Left lung (tissue), 10 donors: ENCODE measurements around the gene ORC6. TPM values are rescaled to one million over a fixed set of nuclear protein-coding genes. Genes with fewer than 3 reads are reported as not detected.
"Not testable (repeated sequence)": the region's sequence is repeated elsewhere in the genome, so short reads cannot be mapped to it uniquely, and the experiment has no call there.

Experiments
- ATAC-seq: fragments of 200-7000 bp; cut with Tn5 transposase; one replicate; pipeline ENCODE4 v1.9.1; 2020; ENCODE audit warnings: moderate library complexity
- DNase-seq, 4 donors: peaks; one replicate each; pipeline ENCODE4 v3.0.0-alpha.2; 2013 to 2020
- H3K27ac ChIP-seq, 2 donors: fragments of 200-600 bp; sonication (generic) in 1 of 2; one replicate each; pipeline versions ENCODE4 v1.5.0 to v1.8.0; 2020 to 2021
- H3K27me3 ChIP-seq, 2 donors: fragments of 200-600 bp; sonication (generic) in 1 of 2; one replicate each; pipeline versions ENCODE4 v1.5.0 to v1.8.0; 2020 to 2021
- H3K36me3 ChIP-seq, 2 donors: fragments of 200-600 bp; sonication (generic) in 1 of 2; one replicate each; pipeline versions ENCODE4 v1.5.0 to v1.8.0; 2020 to 2021
- H3K4me1 ChIP-seq, 2 donors: fragments of 200-600 bp; one replicate each; pipeline ENCODE4 v1.8.0; 2021
- H3K4me3 ChIP-seq, 2 donors: fragments of 200-600 bp; sonication (generic) in 1 of 2; one replicate each; pipeline versions ENCODE4 v1.5.0 to v1.8.0; 2020 to 2021; ENCODE audit warnings: mild to moderate bottlenecking in 1 of 2
- H3K9me3 ChIP-seq, 2 donors: fragments of 200-600 bp; sonication (generic) in 1 of 2; one replicate each; pipeline versions ENCODE4 v1.5.0 to v1.8.0; 2020 to 2021
- intact Hi-C, 2 donors: fragments of 100-400 bp; cut with DNase I; formaldehyde crosslinking; loops; one replicate each; pipeline versions ENCODE4 v1.11.2 to v1.14.2; 2022
- polyA plus RNA-seq, 6 donors: library from polyadenylated mRNA; unstranded; fragments of 120-200 nt; gene quantifications; one replicate each; pipeline ENCODE4 v1.2.1, GENCODE V29; 2013; ENCODE audit not compliant: insufficient read length in 6 of 6
- total RNA-seq, 2 donors: library from RNA; stranded (reverse); fragmentation: NEBNext Ultra II Directional; extraction: Animal tissue kit (Norgen Biotek cat#: 25700); gene quantifications; one replicate each; pipeline ENCODE4 v1.2.1, GENCODE V29; 2021
- TF ChIP-seq, protein P1 (sequence below), 2 donors: fragments of 200-600 bp; sonication (generic) in 1 of 2; IDR thresholded peaks; one replicate each; pipeline versions ENCODE4 v1.5.0 to v1.8.0; 2021; ENCODE audit warnings: antibody characterized with exemption in 2 of 2
- donor health status: DM: no; HTN: yes; CAD: no.
- donor health status: DM: no; HTN: no; CAD: no.

Gene ORC6
- total and polyA plus RNA-seq, 8 donors = 7.4 to 31.6 (median 25.1) TPM

DNA sequence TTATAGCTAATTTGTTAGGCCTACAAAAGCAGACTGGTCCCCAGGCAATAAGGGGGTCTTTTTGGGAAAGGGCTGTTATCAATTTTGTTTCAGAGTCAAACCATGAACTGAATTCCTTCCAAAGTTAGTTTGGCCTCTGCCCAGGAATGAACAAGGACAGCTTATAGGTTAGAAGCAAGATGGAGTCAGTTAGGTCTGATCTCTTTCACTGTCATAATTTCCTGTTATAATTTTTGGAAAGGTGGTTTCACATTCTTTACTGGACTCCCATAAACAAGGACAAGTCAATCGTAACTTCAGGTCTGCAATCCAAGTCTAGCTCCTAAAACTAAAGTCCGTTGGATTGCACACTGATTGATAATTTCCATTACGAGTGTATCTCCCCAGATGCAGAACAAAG is 38.2 kb upstream of the ORC6 start:
- peaks cover 0 to 14% of the 10 kb centered on the region in 2 donors for H3K36me3 ChIP-seq
- H3K9me3 ChIP-seq = no peaks in the 10 kb centered on the region
- ATAC-seq (no peak), DNase-seq (no peak)
- TF ChIP-seq, protein P1, sequence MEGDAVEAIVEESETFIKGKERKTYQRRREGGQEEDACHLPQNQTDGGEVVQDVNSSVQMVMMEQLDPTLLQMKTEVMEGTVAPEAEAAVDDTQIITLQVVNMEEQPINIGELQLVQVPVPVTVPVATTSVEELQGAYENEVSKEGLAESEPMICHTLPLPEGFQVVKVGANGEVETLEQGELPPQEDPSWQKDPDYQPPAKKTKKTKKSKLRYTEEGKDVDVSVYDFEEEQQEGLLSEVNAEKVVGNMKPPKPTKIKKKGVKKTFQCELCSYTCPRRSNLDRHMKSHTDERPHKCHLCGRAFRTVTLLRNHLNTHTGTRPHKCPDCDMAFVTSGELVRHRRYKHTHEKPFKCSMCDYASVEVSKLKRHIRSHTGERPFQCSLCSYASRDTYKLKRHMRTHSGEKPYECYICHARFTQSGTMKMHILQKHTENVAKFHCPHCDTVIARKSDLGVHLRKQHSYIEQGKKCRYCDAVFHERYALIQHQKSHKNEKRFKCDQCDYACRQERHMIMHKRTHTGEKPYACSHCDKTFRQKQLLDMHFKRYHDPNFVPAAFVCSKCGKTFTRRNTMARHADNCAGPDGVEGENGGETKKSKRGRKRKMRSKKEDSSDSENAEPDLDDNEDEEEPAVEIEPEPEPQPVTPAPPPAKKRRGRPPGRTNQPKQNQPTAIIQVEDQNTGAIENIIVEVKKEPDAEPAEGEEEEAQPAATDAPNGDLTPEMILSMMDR (IDR thresholded peaks at IDR 0.05) = no peak
- no peaks in the 10 kb centered on the region for H3K4me1 ChIP-seq
- intact Hi-C loops = no loop called here
- no peak overlapping the region for H3K27ac ChIP-seq
- H3K27me3 ChIP-seq = no peaks in the 10 kb centered on the region
- no peak overlapping the region for H3K4me3 ChIP-seq

DNA sequence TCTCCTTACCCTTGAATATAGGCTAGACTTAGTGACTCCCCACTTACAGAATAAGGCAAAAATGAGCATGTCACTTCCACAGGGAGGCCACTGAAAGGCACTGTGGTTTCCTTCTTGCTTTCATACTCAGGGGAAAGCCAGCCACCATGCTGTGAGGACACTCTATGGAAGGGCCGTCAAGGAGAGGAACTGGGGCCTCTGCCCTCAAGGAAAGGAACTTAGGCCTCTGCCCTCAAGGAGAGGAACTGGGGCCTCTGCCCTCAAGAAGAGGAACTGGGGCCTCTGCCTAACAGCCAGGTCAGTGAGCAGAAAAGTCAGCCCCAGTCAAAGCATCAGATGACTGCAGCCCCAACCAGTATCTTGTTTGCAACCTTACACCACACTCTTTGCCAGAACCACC is 30.5 kb upstream of the ORC6 start:
- peak in 3 of 4 donors; percentile 13 to 78 (median 61) for DNase-seq
- Histone ChIP-seq H3K4me1 (peaks cover 0 to 20% of the 10 kb centered on the region in 2 donors), H3K4me3 (no peak overlapping the region), H3K27me3 (no peaks in the 10 kb centered on the region), H3K36me3 (peaks cover 0 to 75% of the 10 kb centered on the region in 2 donors), H3K9me3 (no peaks in the 10 kb centered on the region), H3K27ac (peak overlapping the region in 1 of 2 donors; percentile 68)
- intact Hi-C loops = no loop called here
- TF ChIP-seq, protein P1 (IDR thresholded peaks at IDR 0.05) = no peak
- ATAC-seq = peak; percentile 92

DNA sequence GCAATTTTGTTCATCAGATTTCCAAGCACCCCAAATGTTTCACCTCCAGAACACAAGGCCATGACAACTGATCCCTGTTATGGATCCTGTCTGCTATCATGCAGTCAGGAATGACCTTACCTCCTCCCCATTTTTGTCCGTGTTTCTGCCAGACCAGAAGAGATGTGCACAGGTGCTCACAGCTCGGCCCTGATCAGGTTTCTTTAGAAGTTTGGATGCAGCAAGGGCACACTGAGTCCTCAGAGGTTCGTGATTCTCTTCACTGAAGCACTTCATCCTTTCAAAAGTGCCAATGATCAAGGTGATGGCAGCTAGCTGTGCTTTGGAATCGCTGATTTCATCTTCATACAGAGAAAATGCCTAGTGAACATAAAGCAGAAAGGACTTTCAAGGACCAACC is 27.3 kb upstream of the ORC6 start:
- intact Hi-C loops = no loop called here
- TF ChIP-seq, protein P1 (IDR thresholded peaks at IDR 0.05) = no peak
- peaks cover 0 to 94% of the 10 kb centered on the region in 2 donors for H3K36me3 ChIP-seq

DNA sequence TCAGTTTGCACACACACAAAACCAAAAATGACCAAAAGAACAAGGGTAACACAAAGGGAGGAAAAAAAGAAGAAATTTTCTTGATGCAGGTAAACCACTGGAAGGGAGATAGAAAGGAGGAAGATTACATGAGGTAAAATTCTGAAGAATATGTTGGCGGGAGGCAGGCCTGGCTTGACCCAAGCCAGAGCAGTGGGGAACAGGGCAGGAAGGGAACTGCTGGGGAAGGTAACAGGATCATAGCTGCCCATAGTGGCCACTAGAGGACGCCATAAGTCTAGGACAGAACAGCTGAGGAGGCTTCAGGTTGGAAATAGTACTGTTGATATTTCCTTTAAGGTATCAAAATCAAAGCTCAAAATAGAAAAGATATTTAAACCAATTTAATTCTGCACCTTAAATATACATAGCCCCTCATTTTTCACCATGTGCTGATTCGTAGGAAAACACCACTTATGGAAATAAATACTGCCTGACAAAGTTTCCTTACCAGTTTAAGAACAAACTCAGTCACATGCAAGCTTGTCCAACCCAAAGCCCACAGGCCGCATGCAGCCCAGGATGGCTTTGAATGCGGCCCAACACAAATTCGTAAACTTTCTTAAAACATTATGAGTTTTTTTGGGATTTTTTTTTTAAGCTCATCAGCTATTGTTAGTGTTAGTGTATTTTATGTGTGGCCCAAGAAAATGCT is 16.0 kb upstream of the ORC6 start:
- H3K36me3 ChIP-seq = peaks cover 0 to 100% of the 10 kb centered on the region in 2 donors
- H3K4me3 ChIP-seq = no peak overlapping the region
- ATAC-seq (peak; percentile 99), DNase-seq (peak in 3 of 4 donors; percentile 26 to 48 (median 43))
- H3K27me3 ChIP-seq = no peaks in the 10 kb centered on the region
- intact Hi-C loops = loop anchor here in 1 of 2 donors (10.0 kb wide), 1 partner anchor 131 kb away; no protein-coding TSS in a partner anchor
- TF ChIP-seq, protein P1 (IDR thresholded peaks at IDR 0.05) = peak; percentile 77 to 82
- H3K4me1 ChIP-seq = no peaks in the 10 kb centered on the region
- H3K27ac ChIP-seq = no peak overlapping the region
- H3K9me3 ChIP-seq = no peaks in the 10 kb centered on the region

More for the DNA sequence above, 27.3 kb upstream of the ORC6 start:
- ATAC-seq = no peak
- Histone ChIP-seq H3K4me1 (peaks cover 0 to 20% of the 10 kb centered on the region in 2 donors), H3K4me3 (no peak overlapping the region), H3K27me3 (no peaks in the 10 kb centered on the region), H3K9me3 (no peaks in the 10 kb centered on the region), H3K27ac (no peak overlapping the region)
- no peak for DNase-seq

DNA sequence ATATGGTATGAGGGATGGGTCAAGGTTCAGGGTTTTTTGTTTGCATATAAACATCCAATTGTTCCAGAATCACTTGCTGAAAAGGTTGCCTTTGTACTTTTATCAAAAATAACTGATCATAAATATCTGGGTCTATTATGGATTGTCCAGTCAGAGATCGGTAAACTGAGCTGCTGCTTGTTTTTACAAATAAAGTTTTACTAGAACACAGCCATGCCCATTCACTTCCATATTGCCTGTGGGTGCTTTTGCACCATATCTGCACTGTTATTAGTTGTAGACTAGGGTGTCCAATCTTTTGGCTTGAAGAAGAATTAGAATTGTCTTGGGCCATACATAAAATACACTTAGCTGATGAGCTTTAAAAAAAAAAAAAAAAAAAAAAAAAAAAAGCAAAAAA is 11.5 kb upstream of the ORC6 start:
- not testable (repeated sequence) for H3K4me1 ChIP-seq, ATAC-seq
- peaks cover 0 to 73% of the 10 kb centered on the region in 2 donors for H3K36me3 ChIP-seq

DNA sequence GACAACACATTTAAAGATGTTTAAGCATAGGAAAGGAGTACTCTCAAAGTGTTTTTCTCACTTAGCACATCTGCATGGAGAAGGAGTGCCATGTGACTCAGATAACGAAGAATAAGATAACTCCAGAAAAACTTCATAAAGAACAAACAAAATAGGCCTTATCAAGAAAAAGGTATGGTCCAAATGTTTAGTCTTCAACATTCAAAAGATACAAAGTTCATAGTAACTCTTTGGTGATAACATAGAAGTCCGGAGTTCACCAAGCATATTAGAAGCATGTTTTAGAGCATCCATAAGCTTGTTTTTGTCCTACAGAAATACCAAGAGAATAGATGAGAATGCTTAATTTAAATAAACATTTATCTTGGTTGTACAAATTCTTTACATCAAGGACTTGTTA is 7.6 kb upstream of the ORC6 start:
- peaks cover 0 to 34% of the 10 kb centered on the region in 2 donors for H3K36me3 ChIP-seq
- H3K27ac ChIP-seq, ATAC-seq, intact Hi-C loops, H3K27me3 ChIP-seq, DNase-seq, H3K9me3 ChIP-seq, H3K4me3 ChIP-seq: not testable (repeated sequence)
- H3K4me1 ChIP-seq = peaks cover 5 to 25% of the 10 kb centered on the region in 2 donors

More for the DNA sequence above, 11.5 kb upstream of the ORC6 start:
- DNase-seq, H3K4me3 ChIP-seq, H3K27ac ChIP-seq, H3K27me3 ChIP-seq, H3K9me3 ChIP-seq: not testable (repeated sequence)
- intact Hi-C loops = loop anchor here in 1 of 2 donors (10.0 kb wide), 1 partner anchor 127 kb away; no protein-coding TSS in a partner anchor
